ENCODE measurements around the gene MYL10.

DNA sequence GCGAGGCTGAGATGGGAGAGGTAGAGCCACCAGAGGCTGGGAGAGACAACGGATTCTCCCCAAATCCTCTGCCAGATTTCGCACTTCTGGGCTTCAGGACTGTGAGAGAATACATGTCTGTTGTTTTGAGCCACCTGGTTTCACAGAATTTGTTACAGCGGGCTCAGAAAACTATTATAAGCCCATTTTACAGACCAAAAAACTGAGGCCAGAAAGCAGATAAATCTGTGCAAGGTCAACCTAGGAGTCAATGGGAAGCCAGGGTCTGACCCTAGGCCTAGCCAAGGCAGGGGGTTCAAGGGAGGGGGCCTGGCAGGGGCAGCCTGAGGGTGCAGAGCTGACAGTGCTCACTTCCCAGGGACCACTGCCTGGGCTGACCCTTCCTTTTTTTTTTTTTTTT is 8.7 kb downstream of the MYL10 start:
- TF ChIP-seq, protein P1, sequence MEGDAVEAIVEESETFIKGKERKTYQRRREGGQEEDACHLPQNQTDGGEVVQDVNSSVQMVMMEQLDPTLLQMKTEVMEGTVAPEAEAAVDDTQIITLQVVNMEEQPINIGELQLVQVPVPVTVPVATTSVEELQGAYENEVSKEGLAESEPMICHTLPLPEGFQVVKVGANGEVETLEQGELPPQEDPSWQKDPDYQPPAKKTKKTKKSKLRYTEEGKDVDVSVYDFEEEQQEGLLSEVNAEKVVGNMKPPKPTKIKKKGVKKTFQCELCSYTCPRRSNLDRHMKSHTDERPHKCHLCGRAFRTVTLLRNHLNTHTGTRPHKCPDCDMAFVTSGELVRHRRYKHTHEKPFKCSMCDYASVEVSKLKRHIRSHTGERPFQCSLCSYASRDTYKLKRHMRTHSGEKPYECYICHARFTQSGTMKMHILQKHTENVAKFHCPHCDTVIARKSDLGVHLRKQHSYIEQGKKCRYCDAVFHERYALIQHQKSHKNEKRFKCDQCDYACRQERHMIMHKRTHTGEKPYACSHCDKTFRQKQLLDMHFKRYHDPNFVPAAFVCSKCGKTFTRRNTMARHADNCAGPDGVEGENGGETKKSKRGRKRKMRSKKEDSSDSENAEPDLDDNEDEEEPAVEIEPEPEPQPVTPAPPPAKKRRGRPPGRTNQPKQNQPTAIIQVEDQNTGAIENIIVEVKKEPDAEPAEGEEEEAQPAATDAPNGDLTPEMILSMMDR (IDR thresholded peaks at IDR 0.05; ENCODE audit: low read depth, low read length, poor library complexity, severe bottlenecking) = no peak
- TF ChIP-seq EZH2phosphoT487 (IDR thresholded peaks at IDR 0.05; ENCODE audit: borderline replicate concordance, low read length) = no peak
